G401.6 (cell line): ENCODE measurements around the gene ZNF611.
A peak's percentile ranks its signal among the peaks of the same experiment; 100 is the strongest.
"Not testable (repeated sequence)": the region's sequence is repeated elsewhere in the genome, so short reads cannot be mapped to it uniquely, and the experiment has no call there.

Source experiments
- FAIRE-seq: peaks from 2 replicates; lab custom pipeline; 2012; peaks lifted over from hg19 to GRCh38; lab: Jason Lieb, UNC

ZNF611 gene

GRCh38 chr19:52734893-52735661 is at the start of gene ZNF611:
ZNF611 (minus strand) TSS chr19:52735044; CDS start chr19:52715894, 19,150 bp downstream.
- peak; percentile 86 for FAIRE-seq

GRCh38 chr19:52782864-52783263 is 48.0 kb upstream of the ZNF611 start:
- not testable (repeated sequence) for FAIRE-seq

GRCh38 chr19:52778811-52779210 is 44.0 kb upstream of the ZNF611 start:
- no peak for FAIRE-seq

- not testable (repeated sequence) for FAIRE-seq
Observed at GRCh38 chr19:52756447-52756846, 21.6 kb upstream of the ZNF611 start.

GRCh38 chr19:52749780-52750179 is 14.9 kb upstream of the ZNF611 start:
- FAIRE-seq: no peak

- FAIRE-seq: no peak
Observed at GRCh38 chr19:52748336-52748950, 13.6 kb upstream of the ZNF611 start.

GRCh38 chr19:52745919-52746318 is 11.1 kb upstream of the ZNF611 start:
- FAIRE-seq: not testable (repeated sequence)

- FAIRE-seq: no peak
Observed at GRCh38 chr19:52743091-52743490, 8.2 kb upstream of the ZNF611 start.

GRCh38 chr19:52742516-52742915 is 7.7 kb upstream of the ZNF611 start:
- FAIRE-seq: no peak

GRCh38 chr19:52741951-52742485 is 7.2 kb upstream of the ZNF611 start:
- FAIRE-seq: no peak

- not testable (repeated sequence) for FAIRE-seq
Observed at GRCh38 chr19:52741371-52741770, 6.5 kb upstream of the ZNF611 start.

GRCh38 chr19:52739576-52739975 is 4.7 kb upstream of the ZNF611 start:
- no peak for FAIRE-seq

GRCh38 chr19:52735734-52736133 is 890 bp upstream of the ZNF611 start:
- no peak for FAIRE-seq

GRCh38 chr19:52734331-52734892 is 432 bp downstream of the ZNF611 start:
- FAIRE-seq: no peak

GRCh38 chr19:52726051-52726450 is 8.8 kb downstream of the ZNF611 start:
- not testable (repeated sequence) for FAIRE-seq

GRCh38 chr19:52725528-52725961 is 9.3 kb downstream of the ZNF611 start:
- no peak for FAIRE-seq

GRCh38 chr19:52724701-52725514 is 9.9 kb downstream of the ZNF611 start:
- no peak for FAIRE-seq

GRCh38 chr19:52723907-52724598 is 10.8 kb downstream of the ZNF611 start:
- not testable (repeated sequence) for FAIRE-seq

GRCh38 chr19:52722062-52723003 is 12.5 kb downstream of the ZNF611 start:
- FAIRE-seq: no peak

- not testable (repeated sequence) for FAIRE-seq
Observed at GRCh38 chr19:52720541-52720940, 14.3 kb downstream of the ZNF611 start.
